Left ventricle myocardium inferior (tissue), 1 donor: ENCODE results near the gene DMXL2. TPM values are rescaled to one million over a fixed set of nuclear protein-coding genes. Genes with fewer than 3 reads are reported as not detected.

Experiments
- DNase-seq: peaks from one replicate; pipeline ENCODE4 v3.0.0-alpha.2; 2020
- H3K27ac ChIP-seq: fragments of 200-600 bp; replicated peaks from 2 replicates; pipeline ENCODE4 v1.8.0; 2021
- H3K27me3 ChIP-seq: fragments of 200-600 bp; 2 replicates; pipeline ENCODE4 v1.8.0; 2021; ENCODE audit warnings: low read depth
- H3K36me3 ChIP-seq: fragments of 200-600 bp; 2 replicates; pipeline ENCODE4 v1.8.0; 2021
- H3K4me1 ChIP-seq: fragments of 200-600 bp; 2 replicates; pipeline ENCODE4 v1.8.0; 2021
- H3K4me3 ChIP-seq: fragments of 200-600 bp; 2 replicates; pipeline ENCODE4 v1.8.0; 2021; ENCODE audit warnings: mild to moderate bottlenecking, moderate library complexity
- H3K9me3 ChIP-seq: fragments of 200-600 bp; replicated peaks from 2 replicates; pipeline ENCODE4 v1.8.0; 2021
- intact Hi-C: fragments of 100-400 bp; cut with micrococcal nuclease; formaldehyde crosslinking; loops from one replicate; pipeline ENCODE4 v1.11.0; 2022
- total RNA-seq: library from RNA; stranded (reverse); fragmentation: NEBNext Ultra II Directional; extraction: Animal tissue kit (Norgen Biotek cat#: 25700); gene quantifications from one replicate; pipeline ENCODE4 v1.2.1, GENCODE V29; 2021
- TF ChIP-seq, protein P1 (sequence below): fragments of 200-600 bp; IDR thresholded peaks from 2 replicates; pipeline ENCODE4 v1.8.0; 2021; ENCODE audit warnings: antibody characterized with exemption, mild to moderate bottlenecking, borderline replicate concordance
- donor health status: DM: no; HTN: yes; CAD: no; lungs with severe emphysema.

Gene DMXL2
- total RNA-seq, 1 donor from 2014 or later: 7.4 TPM

DNA sequence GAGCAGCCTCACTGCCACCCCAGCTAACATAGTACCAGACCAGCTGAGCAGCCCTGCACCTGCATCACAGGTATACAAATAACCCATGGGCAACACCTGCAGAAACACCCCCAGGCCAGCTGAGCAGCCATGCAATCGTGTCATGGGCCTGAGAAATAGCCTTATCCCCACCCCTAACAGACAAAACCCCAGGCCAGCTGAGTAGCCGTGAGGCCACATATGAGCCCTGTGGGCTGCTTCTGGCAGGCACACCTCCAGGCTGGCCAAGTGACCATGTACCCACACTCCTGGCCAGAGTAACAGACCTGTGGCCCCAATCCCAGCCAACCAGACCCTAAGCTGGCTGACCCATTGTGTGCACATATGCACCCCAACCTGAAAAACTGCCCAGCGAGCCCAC, 138.6 kb downstream of the DMXL2 start:
- intact Hi-C loops: no loop called here
- no peak overlapping the region for H3K4me3 ChIP-seq
- no peak overlapping the region for H3K27ac ChIP-seq
- H3K27me3 ChIP-seq: no peaks in the 10 kb centered on the region
- peaks cover 72% of the 10 kb centered on the region for H3K36me3 ChIP-seq
- peaks cover 44% of the 10 kb centered on the region for H3K9me3 ChIP-seq
- DNase-seq: no peak
- TF ChIP-seq, protein P1, sequence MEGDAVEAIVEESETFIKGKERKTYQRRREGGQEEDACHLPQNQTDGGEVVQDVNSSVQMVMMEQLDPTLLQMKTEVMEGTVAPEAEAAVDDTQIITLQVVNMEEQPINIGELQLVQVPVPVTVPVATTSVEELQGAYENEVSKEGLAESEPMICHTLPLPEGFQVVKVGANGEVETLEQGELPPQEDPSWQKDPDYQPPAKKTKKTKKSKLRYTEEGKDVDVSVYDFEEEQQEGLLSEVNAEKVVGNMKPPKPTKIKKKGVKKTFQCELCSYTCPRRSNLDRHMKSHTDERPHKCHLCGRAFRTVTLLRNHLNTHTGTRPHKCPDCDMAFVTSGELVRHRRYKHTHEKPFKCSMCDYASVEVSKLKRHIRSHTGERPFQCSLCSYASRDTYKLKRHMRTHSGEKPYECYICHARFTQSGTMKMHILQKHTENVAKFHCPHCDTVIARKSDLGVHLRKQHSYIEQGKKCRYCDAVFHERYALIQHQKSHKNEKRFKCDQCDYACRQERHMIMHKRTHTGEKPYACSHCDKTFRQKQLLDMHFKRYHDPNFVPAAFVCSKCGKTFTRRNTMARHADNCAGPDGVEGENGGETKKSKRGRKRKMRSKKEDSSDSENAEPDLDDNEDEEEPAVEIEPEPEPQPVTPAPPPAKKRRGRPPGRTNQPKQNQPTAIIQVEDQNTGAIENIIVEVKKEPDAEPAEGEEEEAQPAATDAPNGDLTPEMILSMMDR: no peak
- H3K4me1 ChIP-seq: no peaks in the 10 kb centered on the region

DNA sequence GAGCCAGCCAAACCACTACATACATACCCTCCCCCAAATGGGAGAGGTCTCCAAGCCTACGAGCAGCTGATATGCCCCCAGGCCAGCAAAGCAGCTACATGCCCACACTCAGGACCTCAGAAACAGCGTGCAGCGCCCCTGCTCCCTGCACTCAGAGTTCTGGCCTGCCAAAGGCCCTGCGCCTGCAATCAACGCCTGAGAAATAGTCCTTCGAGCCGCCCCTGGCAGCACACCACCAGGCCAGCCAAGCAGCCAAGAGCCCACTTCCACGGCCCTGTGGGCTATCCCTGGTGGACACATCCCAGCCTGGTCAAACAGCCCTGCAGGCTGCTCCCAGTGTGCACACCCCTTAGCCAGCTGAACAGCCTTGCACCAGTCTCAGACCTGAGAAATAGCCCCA, 139.1 kb downstream of the DMXL2 start:
- intact Hi-C loops: no loop called here
- no peaks in the 10 kb centered on the region for H3K27me3 ChIP-seq
- no peak for DNase-seq
- peaks cover 44% of the 10 kb centered on the region for H3K9me3 ChIP-seq
- H3K27ac ChIP-seq: no peak overlapping the region
- TF ChIP-seq, protein P1: no peak
- H3K4me3 ChIP-seq: no peak overlapping the region
- H3K4me1 ChIP-seq: no peaks in the 10 kb centered on the region
- peaks cover 68% of the 10 kb centered on the region for H3K36me3 ChIP-seq

DNA sequence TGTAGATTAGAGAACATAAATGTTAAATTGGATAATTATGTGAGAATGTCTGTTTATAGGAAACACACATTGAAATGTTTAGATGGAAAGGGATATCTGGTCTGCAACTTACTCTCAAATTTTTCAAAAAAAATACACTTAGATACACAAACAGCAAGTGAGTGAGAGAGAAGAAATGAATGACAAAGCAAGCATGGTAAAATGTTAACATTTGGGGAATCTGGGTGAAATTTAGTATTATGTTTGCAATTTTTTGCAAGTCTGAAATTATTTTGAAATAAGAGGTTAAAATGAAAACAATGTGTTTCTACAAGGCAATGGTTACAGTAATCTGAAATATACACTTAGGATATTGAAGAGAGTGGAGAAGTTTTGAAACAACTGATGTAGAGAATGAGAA, 146.8 kb downstream of the DMXL2 start:
- no peak overlapping the region for H3K27ac ChIP-seq
- H3K36me3 ChIP-seq: peaks cover 38% of the 10 kb centered on the region
- TF ChIP-seq, protein P1: no peak
- no peak for DNase-seq
- H3K9me3 ChIP-seq: no peaks in the 10 kb centered on the region
- no peak overlapping the region for H3K4me3 ChIP-seq
- H3K4me1 ChIP-seq: no peaks in the 10 kb centered on the region
- H3K27me3 ChIP-seq: no peaks in the 10 kb centered on the region
- intact Hi-C loops: no loop called here

DNA sequence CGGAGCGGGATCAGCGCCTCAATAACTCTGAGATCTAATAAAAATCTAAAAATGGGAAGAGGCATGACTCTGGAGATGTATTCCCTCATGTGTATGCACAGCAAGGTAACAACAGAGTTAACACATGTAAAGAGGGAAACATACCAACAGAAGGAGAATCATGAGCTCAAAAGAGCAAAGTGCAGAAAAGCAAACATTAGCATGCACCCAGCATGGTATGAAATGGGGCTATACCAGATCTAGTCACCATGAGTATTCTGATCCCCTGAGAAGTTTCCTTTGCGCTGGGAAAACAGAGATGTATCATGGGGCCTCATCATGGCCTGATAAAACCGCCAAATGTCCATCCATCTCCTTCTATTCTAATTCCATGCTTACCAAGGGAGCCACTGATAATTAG, 152.1 kb downstream of the DMXL2 start:
- Histone ChIP-seq H3K27ac (no peak overlapping the region), H3K4me1 (no peaks in the 10 kb centered on the region), H3K9me3 (no peaks in the 10 kb centered on the region), H3K27me3 (no peaks in the 10 kb centered on the region), H3K4me3 (no peak overlapping the region), H3K36me3 (peaks cover 31% of the 10 kb centered on the region)
- DNase-seq: no peak
- intact Hi-C loops: no loop called here
- TF ChIP-seq, protein P1: no peak

DNA sequence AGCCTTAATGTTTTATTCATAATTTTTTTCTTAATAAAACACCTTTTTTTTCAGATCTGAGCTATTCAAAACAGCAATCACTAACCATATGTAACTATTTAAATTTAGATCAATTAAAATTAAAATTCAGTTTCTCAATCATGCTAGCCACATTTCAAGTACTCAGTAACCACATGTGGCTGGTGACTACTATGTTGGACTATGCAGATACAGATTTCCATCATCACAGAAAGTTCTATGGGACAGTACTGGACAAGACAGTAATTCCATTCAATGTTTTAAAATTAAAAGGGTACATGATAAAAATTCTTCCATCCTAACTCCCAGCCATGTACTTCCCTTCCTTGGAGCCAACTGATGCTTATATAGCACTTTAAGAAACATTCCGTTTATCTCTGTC, 161.8 kb downstream of the DMXL2 start:
- Histone ChIP-seq H3K4me1 (no peaks in the 10 kb centered on the region), H3K36me3 (peaks cover 46% of the 10 kb centered on the region), H3K27ac (no peak overlapping the region), H3K9me3 (no peaks in the 10 kb centered on the region), H3K4me3 (no peak overlapping the region), H3K27me3 (no peaks in the 10 kb centered on the region)
- DNase-seq: no peak
- TF ChIP-seq, protein P1: no peak
- intact Hi-C loops: no loop called here

DNA sequence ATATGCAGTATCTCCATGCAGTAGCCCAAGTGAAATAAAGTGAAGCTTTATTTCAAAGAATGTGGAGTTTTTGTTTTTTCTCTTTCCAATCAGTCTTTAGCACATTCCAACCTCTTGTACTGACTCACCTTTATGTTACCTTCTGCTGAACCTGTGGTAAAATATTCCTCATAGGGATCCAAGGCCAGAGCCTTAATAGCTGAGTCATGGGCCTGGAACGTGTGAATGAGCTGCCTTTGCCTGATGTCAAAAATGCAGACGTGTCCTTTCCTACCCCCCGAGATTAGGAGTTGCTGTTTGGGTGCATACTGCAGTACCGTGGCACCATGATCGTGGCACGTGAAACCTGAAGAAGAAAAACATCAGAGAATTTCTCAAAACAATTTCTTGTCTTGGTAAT, 172.6 kb downstream of the DMXL2 start:
- intact Hi-C loops: no loop called here
- Histone ChIP-seq H3K9me3 (no peaks in the 10 kb centered on the region), H3K27me3 (no peaks in the 10 kb centered on the region), H3K27ac (no peak overlapping the region), H3K4me3 (no peak overlapping the region), H3K4me1 (no peaks in the 10 kb centered on the region), H3K36me3 (peaks cover 57% of the 10 kb centered on the region)
- TF ChIP-seq, protein P1: no peak
- DNase-seq: no peak
